Neural cell (in vitro differentiated cells): ENCODE data around the gene LRGUK.

Source experiments
- SMC3 ChIP-seq: fragments of 450-650 bp; conservative IDR thresholded peaks from 2 replicates; pipeline ENCODE4 v1.6.1; 2014; ENCODE audit warnings: antibody characterized with exemption, mild to moderate bottlenecking, moderate library complexity; ENCODE audit not compliant: poor library complexity
- TAF1 ChIP-seq: IDR thresholded peaks from 2 replicates; pipeline ENCODE4 v1.6.1; 2012; ENCODE audit warnings: low read depth
- TF ChIP-seq, protein P1 (sequence below): fragments of 450-650 bp; IDR thresholded peaks from 2 replicates; pipeline ENCODE4 v1.5.1; 2014; ENCODE audit warnings: antibody characterized with exemption, mild to moderate bottlenecking, moderate library complexity; ENCODE audit not compliant: poor library complexity, severe bottlenecking

DNA sequence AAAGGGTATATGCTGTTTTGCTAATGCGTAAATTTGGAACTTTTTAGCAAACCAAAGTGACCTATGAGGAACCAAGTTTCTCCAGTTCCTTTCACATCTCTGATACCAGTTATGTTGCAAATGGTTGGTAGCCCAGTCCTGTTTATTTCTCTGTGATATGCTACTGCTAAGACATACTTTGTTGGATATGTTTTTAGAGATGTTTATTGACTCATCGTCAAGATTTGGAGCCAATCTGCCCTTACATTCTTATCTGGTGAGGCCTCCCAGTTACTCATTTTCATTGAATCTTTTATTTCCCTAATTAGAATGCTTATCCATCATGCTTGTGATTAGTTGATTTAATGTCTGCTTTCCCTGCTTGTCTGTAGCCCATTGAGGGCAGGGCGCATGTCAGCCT lies 58.9 kb downstream of the LRGUK start:
- TF ChIP-seq, protein P1, sequence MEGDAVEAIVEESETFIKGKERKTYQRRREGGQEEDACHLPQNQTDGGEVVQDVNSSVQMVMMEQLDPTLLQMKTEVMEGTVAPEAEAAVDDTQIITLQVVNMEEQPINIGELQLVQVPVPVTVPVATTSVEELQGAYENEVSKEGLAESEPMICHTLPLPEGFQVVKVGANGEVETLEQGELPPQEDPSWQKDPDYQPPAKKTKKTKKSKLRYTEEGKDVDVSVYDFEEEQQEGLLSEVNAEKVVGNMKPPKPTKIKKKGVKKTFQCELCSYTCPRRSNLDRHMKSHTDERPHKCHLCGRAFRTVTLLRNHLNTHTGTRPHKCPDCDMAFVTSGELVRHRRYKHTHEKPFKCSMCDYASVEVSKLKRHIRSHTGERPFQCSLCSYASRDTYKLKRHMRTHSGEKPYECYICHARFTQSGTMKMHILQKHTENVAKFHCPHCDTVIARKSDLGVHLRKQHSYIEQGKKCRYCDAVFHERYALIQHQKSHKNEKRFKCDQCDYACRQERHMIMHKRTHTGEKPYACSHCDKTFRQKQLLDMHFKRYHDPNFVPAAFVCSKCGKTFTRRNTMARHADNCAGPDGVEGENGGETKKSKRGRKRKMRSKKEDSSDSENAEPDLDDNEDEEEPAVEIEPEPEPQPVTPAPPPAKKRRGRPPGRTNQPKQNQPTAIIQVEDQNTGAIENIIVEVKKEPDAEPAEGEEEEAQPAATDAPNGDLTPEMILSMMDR: no peak
- TF ChIP-seq SMC3 (no peak), TAF1 (no peak)
